GM12878 (cell line): ENCODE measurements around the gene ABCC3. TPM values are rescaled to one million over a fixed set of nuclear protein-coding genes. Genes with fewer than 3 reads are reported as not detected.

Experiments
- ATAC-seq: fragments of 200-7000 bp; cut with Tn5 transposase; 3 replicates; pipeline ENCODE4 v1.9.1; 2020; ENCODE audit warnings: mild to moderate bottlenecking, moderate library complexity
- BruUV-seq: library from RNA; stranded (reverse); fragments of 400-500 nt; replicated peaks from 2 replicates; lab custom pipeline; 2021; lab: Mats Ljungman, UMichigan
- CTCF ChIA-PET: fragments of 300-600 bp; sonication (Branson Sonifier 250); formaldehyde crosslinking; extraction: SDS; loops from one replicate; lab custom pipeline; 2021; ENCODE audit warnings: inconsistent platforms; lab: Yijun Ruan, JAX
- POLR2A ChIA-PET: fragments of 350-600 bp; formaldehyde crosslinking; extraction: SDS; loops from one replicate; lab custom pipeline; 2021; ENCODE audit warnings: inconsistent platforms; lab: Charles Lee
- RAD21 ChIA-PET: fragments of 300-600 bp; sonication (Branson Sonifier 250); formaldehyde crosslinking; loops from one replicate; lab custom pipeline; 2023; ENCODE audit warnings: antibody characterized with exemption; ENCODE audit not compliant: unreplicated experiment; lab: Charles Lee
- SMC1A ChIA-PET: fragments of 300-600 bp; sonication (Branson Sonifier 250); formaldehyde crosslinking; loops from one replicate; lab custom pipeline; 2023; ENCODE audit not compliant: unreplicated experiment, uncharacterized antibody; lab: Charles Lee
- DNase-seq: peaks from one replicate; pipeline ENCODE4 v3.0.0-alpha.2; 2011; ENCODE audit warnings: low read depth, low spot score
- FAIRE-seq: peaks from 3 replicates; lab custom pipeline; 2011; peaks lifted over from hg19 to GRCh38; lab: Jason Lieb, UNC
- H2AFZ ChIP-seq: 2 replicates; pipeline ENCODE4 v1.6.0; 2011; ENCODE audit warnings: low read depth, low read length, control low read depth; ENCODE audit not compliant: control insufficient read depth
- H3K27ac ChIP-seq: 2 replicates; pipeline ENCODE4 v1.5.1; 2011; ENCODE audit warnings: control low read depth; ENCODE audit not compliant: control insufficient read depth, insufficient read depth
- H3K27me3 ChIP-seq, 2 experiments: replicated peaks in 1 of 2; 2 replicates each; pipeline versions ENCODE4 v1.6.0 to v1.6.1; 2011; ENCODE audit warnings: low read length in 1 of 2; ENCODE audit not compliant: control insufficient read depth in 2 of 2, insufficient read depth in 2 of 2
- H3K36me3 ChIP-seq, 2 experiments: 2 replicates each; pipeline ENCODE4 v1.5.1; 2011; ENCODE audit warnings: low read length in 1 of 2; ENCODE audit not compliant: control insufficient read depth in 2 of 2, insufficient read depth in 2 of 2
- H3K4me1 ChIP-seq: 2 replicates; pipeline ENCODE4 v1.6.1; 2011; ENCODE audit warnings: mild to moderate bottlenecking, low read length, moderate library complexity, mixed read lengths; ENCODE audit not compliant: control insufficient read depth, insufficient read depth
- H3K4me2 ChIP-seq: 2 replicates; pipeline ENCODE4 v1.6.0; 2011; ENCODE audit warnings: control low read depth; ENCODE audit not compliant: control insufficient read depth, insufficient read depth
- H3K4me3 ChIP-seq: fragments of 200-600 bp; sonication (generic); 2 replicates; pipeline ENCODE4 v1.5.1; 2016
- H3K79me2 ChIP-seq: 2 replicates; pipeline ENCODE4 v1.6.0; 2011; ENCODE audit warnings: low read length; ENCODE audit not compliant: control insufficient read depth, insufficient read depth
- H3K9ac ChIP-seq: 2 replicates; pipeline ENCODE4 v1.8.0; 2011; ENCODE audit warnings: low read length, control low read depth, mixed read lengths; ENCODE audit not compliant: control insufficient read depth, insufficient read depth
- H3K9me3 ChIP-seq: replicated peaks from 3 replicates; pipeline ENCODE4 v1.5.1; 2011; ENCODE audit warnings: mild to moderate bottlenecking, low read length; ENCODE audit not compliant: control insufficient read depth, insufficient read depth
- H4K20me1 ChIP-seq: 2 replicates; pipeline ENCODE4 v1.6.0; 2011; ENCODE audit not compliant: control insufficient read depth, insufficient read depth
- CHD2 ChIP-seq: IDR thresholded peaks from 2 replicates; pipeline ENCODE4 v1.6.1; 2011; ENCODE audit warnings: low read depth, low read length, improper control_type of control experiment, borderline replicate concordance
- CREB1 ChIP-seq: IDR thresholded peaks from 2 replicates; pipeline ENCODE4 v1.6.1; 2012; ENCODE audit warnings: low read depth, mild to moderate bottlenecking, inconsistent platforms
- EP300 ChIP-seq, 2 experiments: fragments of 150-350 bp in 1 of 2; IDR thresholded peaks; 2 replicates each; pipeline ENCODE4 v1.6.1; 2011 to 2012; ENCODE audit warnings: low read depth in 2 of 2, low read length in 2 of 2, borderline replicate concordance in 1 of 2, improper control_type of control experiment in 1 of 2, inconsistent platforms in 1 of 2; ENCODE audit not compliant: control insufficient read depth in 1 of 2
- ESRRA ChIP-seq: IDR thresholded peaks from 2 replicates; pipeline ENCODE4 v1.6.1; 2012; ENCODE audit warnings: mild to moderate bottlenecking, low read length, improper control_type of control experiment
- FOS ChIP-seq: IDR thresholded peaks from 3 replicates; pipeline ENCODE4 v1.6.1; 2011; ENCODE audit warnings: borderline replicate concordance; ENCODE audit not compliant: insufficient read length; ENCODE audit errors: extremely low read depth
- IRF3 ChIP-seq: fragments of 450-650 bp; IDR thresholded peaks from 2 replicates; pipeline ENCODE4 v1.6.1; 2014; ENCODE audit warnings: mild to moderate bottlenecking
- MEF2A ChIP-seq: IDR thresholded peaks from 2 replicates; pipeline ENCODE4 v1.6.1; 2011; ENCODE audit warnings: low read depth, mild to moderate bottlenecking, low read length, moderate library complexity; ENCODE audit not compliant: insufficient read depth
- SMC3 ChIP-seq: IDR thresholded peaks from 2 replicates; pipeline ENCODE4 v1.6.1; 2011; ENCODE audit warnings: low read length, improper control_type of control experiment, borderline replicate concordance
- SPI1 ChIP-seq: IDR thresholded peaks from 2 replicates; pipeline ENCODE4 v1.6.1; 2011; ENCODE audit warnings: low read depth, mild to moderate bottlenecking, low read length, moderate library complexity, borderline replicate concordance; ENCODE audit not compliant: insufficient read depth
- ZNF24 ChIP-seq: fragments of 450-650 bp; IDR thresholded peaks from 2 replicates; pipeline ENCODE4 v1.6.1; 2017; ENCODE audit warnings: antibody characterized with exemption, mild to moderate bottlenecking
- WGBS: methylation state at CpG from one replicate; pipeline ENCODE4 v1.1.6; 2016; ENCODE audit warnings: low lambda C conversion rate; ENCODE audit not compliant: insufficient replicate concordance, insufficient coverage; ENCODE audit errors: missing lambda C conversion rate; 5-methylcytosine and 5-hydroxymethylcytosine counted together
- in situ Hi-C: fragments of 300-500 bp; cut with MboI; formaldehyde crosslinking; loops from 9 replicates; pipeline ENCODE4 v1.14.3; 2018; ENCODE audit warnings: mixed read lengths
- intact Hi-C: fragments of 100-400 bp; cut with micrococcal nuclease; formaldehyde crosslinking; loops from one replicate; pipeline ENCODE4 v1.14.2; 2022; ENCODE audit not compliant: unreplicated experiment
- polyA plus RNA-seq, 11 experiments: library from polyadenylated mRNA; depleted of rRNA in 4 of 11; unstranded in 6 of 11; stranded (reverse) in 5 of 11; fragments of >200 nt; fragmentation: Nextera tagmentation in 4 of 11; fragmentation: Illumina TruSeq in 1 of 11; extraction: Ambion mirVana in 4 of 11; extraction: Trizol in 1 of 11; gene quantifications; 1 replicate in 1 of 11; 2 replicates in 10 of 11; pipeline versions ENCODE4 v1.2.1 to v1.2.3, GENCODE V29; 2011 to 2016; ENCODE audit warnings: inconsistent platforms in 2 of 11, missing spikeins in 2 of 11, low read depth in 1 of 11
- total RNA-seq, 4 experiments: library from RNA; depleted of rRNA in 3 of 4; stranded (reverse); fragments of >200 nt in 3 of 4; fragmentation: Illumina TruSeq in 1 of 4; extraction: Trizol in 1 of 4; gene quantifications; 2 replicates each; pipeline versions ENCODE4 v1.2.1 to v1.2.3, GENCODE V29; 2013 to 2021
- TF ChIP-seq, protein P1 (sequence below): fragments of 450-650 bp; IDR thresholded peaks from 2 replicates; pipeline ENCODE4 v1.6.1; 2017; ENCODE audit warnings: antibody characterized with exemption, mild to moderate bottlenecking, moderate library complexity
- TF ChIP-seq, protein P2 (sequence below): fragments of 150-350 bp; IDR thresholded peaks from 2 replicates; pipeline ENCODE4 v1.6.1; 2016; ENCODE audit warnings: low read depth, low read length
- TF ChIP-seq, protein P3 (sequence below): fragments of 450-650 bp; IDR thresholded peaks from 2 replicates; pipeline ENCODE4 v1.6.1; 2016; ENCODE audit warnings: mild to moderate bottlenecking

The ABCC3 gene
- total and polyA plus RNA-seq, 10 of the 15 experiments (the other 5 are each of a cell fraction or from before 2014, with no cell fraction given), result 0.21 to 2.3 (median 0.71) TPM; not detected in 6

- TF ChIP-seq, protein P1, sequence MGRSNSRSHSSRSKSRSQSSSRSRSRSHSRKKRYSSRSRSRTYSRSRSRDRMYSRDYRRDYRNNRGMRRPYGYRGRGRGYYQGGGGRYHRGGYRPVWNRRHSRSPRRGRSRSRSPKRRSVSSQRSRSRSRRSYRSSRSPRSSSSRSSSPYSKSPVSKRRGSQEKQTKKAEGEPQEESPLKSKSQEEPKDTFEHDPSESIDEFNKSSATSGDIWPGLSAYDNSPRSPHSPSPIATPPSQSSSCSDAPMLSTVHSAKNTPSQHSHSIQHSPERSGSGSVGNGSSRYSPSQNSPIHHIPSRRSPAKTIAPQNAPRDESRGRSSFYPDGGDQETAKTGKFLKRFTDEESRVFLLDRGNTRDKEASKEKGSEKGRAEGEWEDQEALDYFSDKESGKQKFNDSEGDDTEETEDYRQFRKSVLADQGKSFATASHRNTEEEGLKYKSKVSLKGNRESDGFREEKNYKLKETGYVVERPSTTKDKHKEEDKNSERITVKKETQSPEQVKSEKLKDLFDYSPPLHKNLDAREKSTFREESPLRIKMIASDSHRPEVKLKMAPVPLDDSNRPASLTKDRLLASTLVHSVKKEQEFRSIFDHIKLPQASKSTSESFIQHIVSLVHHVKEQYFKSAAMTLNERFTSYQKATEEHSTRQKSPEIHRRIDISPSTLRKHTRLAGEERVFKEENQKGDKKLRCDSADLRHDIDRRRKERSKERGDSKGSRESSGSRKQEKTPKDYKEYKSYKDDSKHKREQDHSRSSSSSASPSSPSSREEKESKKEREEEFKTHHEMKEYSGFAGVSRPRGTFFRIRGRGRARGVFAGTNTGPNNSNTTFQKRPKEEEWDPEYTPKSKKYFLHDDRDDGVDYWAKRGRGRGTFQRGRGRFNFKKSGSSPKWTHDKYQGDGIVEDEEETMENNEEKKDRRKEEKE, result no peak
- TF ChIP-seq EP300 (IDR thresholded peaks at IDR 0.05; ENCODE audit: borderline replicate concordance in 1 of 2, control insufficient read depth in 1 of 2, low read depth in 2 of 2, low read length in 2 of 2), result no peak
Measured at GRCh38 chr17:50660887-50661345, 26.2 kb downstream of the ABCC3 start (continued).

DNA sequence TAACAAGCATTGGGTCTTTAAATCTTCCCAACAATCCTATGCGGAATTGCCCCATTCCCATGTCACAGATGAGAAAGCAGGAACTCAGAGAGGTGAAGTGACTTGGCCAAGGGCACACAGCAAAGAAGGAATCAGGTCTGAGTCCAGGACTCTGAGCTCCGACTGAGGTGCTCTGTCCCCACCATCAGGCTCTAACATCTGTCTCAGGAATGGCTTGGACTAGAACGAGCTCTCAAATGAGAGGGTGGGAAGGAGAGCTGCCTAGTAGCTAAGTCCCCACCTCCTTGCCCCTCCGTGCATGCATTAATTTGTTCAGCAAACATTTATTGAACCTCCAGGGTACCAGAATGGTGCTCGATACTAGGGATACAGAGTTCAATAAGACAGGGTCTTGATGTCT is 26.7 kb downstream of the ABCC3 start:
- POLR2A ChIA-PET, result interaction anchor here (0.6 kb wide), 1 partner anchor 36 kb away, joined by 5 read pairs; no protein-coding TSS in a partner anchor
- TF ChIP-seq CREB1 (no peak), FOS (no peak), SMC3 (no peak), CHD2 (no peak), ZNF24 (no peak), ESRRA (no peak), MEF2A (no peak), SPI1 (no peak), IRF3 (no peak)
- TF ChIP-seq, protein P2, sequence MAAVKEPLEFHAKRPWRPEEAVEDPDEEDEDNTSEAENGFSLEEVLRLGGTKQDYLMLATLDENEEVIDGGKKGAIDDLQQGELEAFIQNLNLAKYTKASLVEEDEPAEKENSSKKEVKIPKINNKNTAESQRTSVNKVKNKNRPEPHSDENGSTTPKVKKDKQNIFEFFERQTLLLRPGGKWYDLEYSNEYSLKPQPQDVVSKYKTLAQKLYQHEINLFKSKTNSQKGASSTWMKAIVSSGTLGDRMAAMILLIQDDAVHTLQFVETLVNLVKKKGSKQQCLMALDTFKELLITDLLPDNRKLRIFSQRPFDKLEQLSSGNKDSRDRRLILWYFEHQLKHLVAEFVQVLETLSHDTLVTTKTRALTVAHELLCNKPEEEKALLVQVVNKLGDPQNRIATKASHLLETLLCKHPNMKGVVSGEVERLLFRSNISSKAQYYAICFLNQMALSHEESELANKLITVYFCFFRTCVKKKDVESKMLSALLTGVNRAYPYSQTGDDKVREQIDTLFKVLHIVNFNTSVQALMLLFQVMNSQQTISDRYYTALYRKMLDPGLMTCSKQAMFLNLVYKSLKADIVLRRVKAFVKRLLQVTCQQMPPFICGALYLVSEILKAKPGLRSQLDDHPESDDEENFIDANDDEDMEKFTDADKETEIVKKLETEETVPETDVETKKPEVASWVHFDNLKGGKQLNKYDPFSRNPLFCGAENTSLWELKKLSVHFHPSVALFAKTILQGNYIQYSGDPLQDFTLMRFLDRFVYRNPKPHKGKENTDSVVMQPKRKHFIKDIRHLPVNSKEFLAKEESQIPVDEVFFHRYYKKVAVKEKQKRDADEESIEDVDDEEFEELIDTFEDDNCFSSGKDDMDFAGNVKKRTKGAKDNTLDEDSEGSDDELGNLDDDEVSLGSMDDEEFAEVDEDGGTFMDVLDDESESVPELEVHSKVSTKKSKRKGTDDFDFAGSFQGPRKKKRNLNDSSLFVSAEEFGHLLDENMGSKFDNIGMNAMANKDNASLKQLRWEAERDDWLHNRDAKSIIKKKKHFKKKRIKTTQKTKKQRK, result no peak
- TF ChIP-seq, protein P3, sequence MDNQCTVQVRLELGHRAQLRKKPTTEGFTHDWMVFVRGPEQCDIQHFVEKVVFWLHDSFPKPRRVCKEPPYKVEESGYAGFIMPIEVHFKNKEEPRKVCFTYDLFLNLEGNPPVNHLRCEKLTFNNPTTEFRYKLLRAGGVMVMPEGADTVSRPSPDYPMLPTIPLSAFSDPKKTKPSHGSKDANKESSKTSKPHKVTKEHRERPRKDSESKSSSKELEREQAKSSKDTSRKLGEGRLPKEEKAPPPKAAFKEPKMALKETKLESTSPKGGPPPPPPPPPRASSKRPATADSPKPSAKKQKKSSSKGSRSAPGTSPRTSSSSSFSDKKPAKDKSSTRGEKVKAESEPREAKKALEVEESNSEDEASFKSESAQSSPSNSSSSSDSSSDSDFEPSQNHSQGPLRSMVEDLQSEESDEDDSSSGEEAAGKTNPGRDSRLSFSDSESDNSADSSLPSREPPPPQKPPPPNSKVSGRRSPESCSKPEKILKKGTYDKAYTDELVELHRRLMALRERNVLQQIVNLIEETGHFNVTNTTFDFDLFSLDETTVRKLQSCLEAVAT, result no peak

More for the DNA sequence above, 26.7 kb downstream of the ABCC3 start:
- ChIA-PET SMC1A (interaction anchor here (0.7 to 1.4 kb wide), 3 partner anchors 10 to 36 kb away, joined by 3 read pairs; no protein-coding TSS in a partner anchor), CTCF (interaction anchor here (0.6 to 1.7 kb wide), 3 partner anchors 14 to 44 kb away, joined by 3 to 5 read pairs (median 3); no protein-coding TSS in a partner anchor), RAD21 (no interaction called here)
- no peaks in the 10 kb centered on the region for H3K79me2 ChIP-seq
- BruUV-seq, result no TSS peak
- no peak overlapping the region for H3K4me2 ChIP-seq
- DNase-seq, result no peak
- no peaks in the 10 kb centered on the region for H4K20me1 ChIP-seq
- 51% methylated on average over 5 of the region's 5 CpGs for WGBS
- ATAC-seq, result no peak
- intact Hi-C loops, result no loop called here
- no peaks in the 10 kb centered on the region for H3K36me3 ChIP-seq
- H3K27me3 ChIP-seq, result no peaks in the 10 kb centered on the region
- in situ Hi-C loops, result no loop called here
- no peak overlapping the region; the same call in 1 of the 2 replicates for H2AFZ ChIP-seq
- H3K9ac ChIP-seq, result no peak overlapping the region
- H3K27ac ChIP-seq, result no peak overlapping the region
- no peak overlapping the region for H3K4me3 ChIP-seq
- no peak for FAIRE-seq
- H3K4me1 ChIP-seq, result no peaks in the 10 kb centered on the region
- H3K9me3 ChIP-seq, result no peaks in the 10 kb centered on the region
